Measurements from ENCODE around the gene BCL7C. TPM values are rescaled to one million over a fixed set of nuclear protein-coding genes. Genes with fewer than 3 reads are reported as not detected.

Gene BCL7C
- total and polyA plus RNA-seq, 10 of the 15 experiments (the other 5 are each of a cell fraction or from before 2014, with no cell fraction given) = 1.1 to 30.5 (median 13.7) TPM

DNA sequence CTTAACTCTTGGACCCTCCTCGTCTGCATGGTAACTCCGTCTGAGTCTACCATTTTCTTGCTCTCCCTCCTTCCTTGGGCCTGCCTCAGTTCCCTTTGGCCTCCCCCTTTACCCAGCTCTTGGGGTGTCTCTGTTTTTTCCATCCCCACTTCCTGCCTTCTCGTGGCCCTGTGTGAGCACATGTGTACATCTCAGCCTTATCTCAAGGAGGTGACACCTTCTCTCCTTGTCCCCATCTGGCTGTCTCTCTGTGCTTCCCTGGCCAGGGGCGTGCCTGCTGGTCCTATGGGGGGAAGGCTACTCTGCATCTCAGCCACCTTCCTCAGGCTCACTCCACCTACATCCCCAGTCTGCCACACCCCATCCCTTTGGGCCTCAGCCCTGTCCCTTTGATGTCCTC is 9.1 kb upstream of the BCL7C start:
- ChIA-PET CTCF (interaction anchor here (0.8 to 7.5 kb wide), 8 partner anchors 10 to 180 kb away, joined by 3 to 174 read pairs (median 16); no protein-coding TSS in a partner anchor), SMC1A (ENCODE audit: uncharacterized antibody, unreplicated experiment) (interaction anchor here (0.7 to 8.8 kb wide), 5 partner anchors 15 to 59 kb away, joined by 3 to 146 read pairs (median 7); no protein-coding TSS in a partner anchor), RAD21 (ENCODE audit: unreplicated experiment) (interaction anchor here (1.7 to 4.0 kb wide), 4 partner anchors 31 to 58 kb away, joined by 7 to 88 read pairs (median 14); no protein-coding TSS in a partner anchor), POLR2A (interaction anchor here (1.7 to 2.7 kb wide), 2 partner anchors 25 to 58 kb away, joined by 7 to 13 read pairs; no protein-coding TSS in a partner anchor)
- Histone ChIP-seq H3K9ac (ENCODE audit: control insufficient read depth, insufficient read depth, low read length) (no peak overlapping the region; the same call in 1 of the 2 replicates), H3K27me3 (replicated peaks in 1 of 2; ENCODE audit: control insufficient read depth in 2 of 2, insufficient read depth in 2 of 2, low read length in 1 of 2) (no peaks in the 10 kb centered on the region), H4K20me1 (ENCODE audit: control insufficient read depth, insufficient read depth) (no peaks in the 10 kb centered on the region; the same call in 1 of the 2 replicates), H3K9me3 (replicated peaks; ENCODE audit: control insufficient read depth, insufficient read depth, low read length) (peaks cover 2% of the 10 kb centered on the region; the same call in 2 of the 3 replicates), H2AFZ (ENCODE audit: control insufficient read depth, low read depth, low read length) (peak overlapping the region; percentile 92), H3K4me1 (ENCODE audit: control insufficient read depth, insufficient read depth, low read length) (peaks cover 24% of the 10 kb centered on the region), H3K4me3 (no peak overlapping the region), H3K27ac (ENCODE audit: control insufficient read depth, insufficient read depth) (no peak overlapping the region), H3K4me2 (ENCODE audit: control insufficient read depth, insufficient read depth) (peak overlapping the region; percentile 95), H3K36me3 (ENCODE audit: control insufficient read depth in 2 of 2, insufficient read depth in 2 of 2, low read length in 1 of 2) (no peaks in the 10 kb centered on the region), H3K79me2 (ENCODE audit: control insufficient read depth, insufficient read depth, low read length) (no peaks in the 10 kb centered on the region)
- in situ Hi-C loops (cut with MboI) = no loop called here
- ATAC-seq (no peak), DNase-seq (ENCODE audit: low read depth, low spot score) (no peak), FAIRE-seq (no peak)
- no TSS peak for BruUV-seq (replicated peaks)
- TF ChIP-seq SMC3 (IDR thresholded peaks at IDR 0.05; ENCODE audit: borderline replicate concordance, low read length) = no peak
- TF ChIP-seq RELA (IDR thresholded peaks at IDR 0.05; ENCODE audit: borderline replicate concordance, partially characterized antibody) = no peak
- TF ChIP-seq, protein P1, sequence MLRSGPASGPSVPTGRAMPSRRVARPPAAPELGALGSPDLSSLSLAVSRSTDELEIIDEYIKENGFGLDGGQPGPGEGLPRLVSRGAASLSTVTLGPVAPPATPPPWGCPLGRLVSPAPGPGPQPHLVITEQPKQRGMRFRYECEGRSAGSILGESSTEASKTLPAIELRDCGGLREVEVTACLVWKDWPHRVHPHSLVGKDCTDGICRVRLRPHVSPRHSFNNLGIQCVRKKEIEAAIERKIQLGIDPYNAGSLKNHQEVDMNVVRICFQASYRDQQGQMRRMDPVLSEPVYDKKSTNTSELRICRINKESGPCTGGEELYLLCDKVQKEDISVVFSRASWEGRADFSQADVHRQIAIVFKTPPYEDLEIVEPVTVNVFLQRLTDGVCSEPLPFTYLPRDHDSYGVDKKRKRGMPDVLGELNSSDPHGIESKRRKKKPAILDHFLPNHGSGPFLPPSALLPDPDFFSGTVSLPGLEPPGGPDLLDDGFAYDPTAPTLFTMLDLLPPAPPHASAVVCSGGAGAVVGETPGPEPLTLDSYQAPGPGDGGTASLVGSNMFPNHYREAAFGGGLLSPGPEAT (IDR thresholded peaks at IDR 0.05; ENCODE audit: low read depth) = no peak
- no peak for TF ChIP-seq CHD1 (IDR thresholded peaks at IDR 0.05; ENCODE audit: low read depth, low read length)
- no peak for TF ChIP-seq NFYA (IDR thresholded peaks at IDR 0.05; ENCODE audit: borderline replicate concordance, low read depth, low read length)
- no peak for TF ChIP-seq ASH2L (IDR thresholded peaks at IDR 0.05; ENCODE audit: borderline replicate concordance, low read depth)
- intact Hi-C loops (cut with micrococcal nuclease; ENCODE audit: unreplicated experiment) = no loop called here
- WGBS (ENCODE audit: insufficient coverage, insufficient replicate concordance, low lambda C conversion rate, missing lambda C conversion rate) = 80% methylated on average over 4 of the region's 4 CpGs

Measured in GM12878 (cell line).